ENCODE measurements around the gene ADPRHL1.

- TF ChIP-seq, protein P1, sequence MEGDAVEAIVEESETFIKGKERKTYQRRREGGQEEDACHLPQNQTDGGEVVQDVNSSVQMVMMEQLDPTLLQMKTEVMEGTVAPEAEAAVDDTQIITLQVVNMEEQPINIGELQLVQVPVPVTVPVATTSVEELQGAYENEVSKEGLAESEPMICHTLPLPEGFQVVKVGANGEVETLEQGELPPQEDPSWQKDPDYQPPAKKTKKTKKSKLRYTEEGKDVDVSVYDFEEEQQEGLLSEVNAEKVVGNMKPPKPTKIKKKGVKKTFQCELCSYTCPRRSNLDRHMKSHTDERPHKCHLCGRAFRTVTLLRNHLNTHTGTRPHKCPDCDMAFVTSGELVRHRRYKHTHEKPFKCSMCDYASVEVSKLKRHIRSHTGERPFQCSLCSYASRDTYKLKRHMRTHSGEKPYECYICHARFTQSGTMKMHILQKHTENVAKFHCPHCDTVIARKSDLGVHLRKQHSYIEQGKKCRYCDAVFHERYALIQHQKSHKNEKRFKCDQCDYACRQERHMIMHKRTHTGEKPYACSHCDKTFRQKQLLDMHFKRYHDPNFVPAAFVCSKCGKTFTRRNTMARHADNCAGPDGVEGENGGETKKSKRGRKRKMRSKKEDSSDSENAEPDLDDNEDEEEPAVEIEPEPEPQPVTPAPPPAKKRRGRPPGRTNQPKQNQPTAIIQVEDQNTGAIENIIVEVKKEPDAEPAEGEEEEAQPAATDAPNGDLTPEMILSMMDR (IDR thresholded peaks at IDR 0.05; ENCODE audit: low read length), result no peak
- no peak for TF ChIP-seq EZH2 (IDR thresholded peaks at IDR 0.05; ENCODE audit: borderline replicate concordance, low read length)
Measured at GRCh38 chr13:113361406-113361805, 91.9 kb downstream of the ADPRHL1 start.
